NCI-H1105 (cell line): ENCODE results near the gene MAPKAPK2.
"Not testable (repeated sequence)": the region's sequence is repeated elsewhere in the genome, so short reads cannot be mapped to it uniquely, and the experiment has no call there.

ENCODE experiments used
- DNase-seq: peaks from one replicate; lab custom pipeline; 2025; lab: John Stamatoyannopoulos, UW

Gene MAPKAPK2

DNA sequence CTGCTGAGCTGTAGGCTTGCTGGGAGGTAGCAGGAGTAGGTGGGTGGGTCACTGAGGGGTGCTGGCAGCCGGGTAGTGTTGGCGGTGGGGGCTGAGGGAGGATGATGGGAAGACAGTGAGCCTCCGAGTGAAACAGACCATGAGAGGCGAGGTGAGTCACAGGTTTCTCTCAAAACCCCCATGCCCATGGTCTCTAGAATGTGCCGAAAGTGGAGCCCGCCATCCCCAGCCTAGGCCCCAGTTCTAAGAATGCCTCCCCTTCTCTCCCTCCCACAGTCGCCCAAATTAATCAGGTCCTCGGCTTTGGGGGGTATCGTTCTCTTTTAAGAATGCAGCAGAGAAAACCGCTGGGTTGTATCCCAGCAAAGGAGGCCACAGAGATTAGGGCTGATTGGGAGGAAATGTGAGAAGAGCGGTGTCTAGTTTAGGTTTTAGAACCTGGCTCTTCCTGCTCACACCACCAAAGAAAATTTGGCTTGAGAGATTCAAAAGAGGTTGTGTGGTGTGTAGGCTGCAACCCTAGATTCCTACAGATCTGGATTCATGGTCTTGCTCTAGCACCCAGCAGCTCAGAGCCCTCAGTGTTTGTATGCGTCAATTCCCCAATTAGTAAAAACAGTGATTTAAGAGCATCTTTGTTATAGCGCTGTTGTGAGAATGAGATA lies 58.1 kb downstream of the MAPKAPK2 start:
- DNase-seq = no peak

DNA sequence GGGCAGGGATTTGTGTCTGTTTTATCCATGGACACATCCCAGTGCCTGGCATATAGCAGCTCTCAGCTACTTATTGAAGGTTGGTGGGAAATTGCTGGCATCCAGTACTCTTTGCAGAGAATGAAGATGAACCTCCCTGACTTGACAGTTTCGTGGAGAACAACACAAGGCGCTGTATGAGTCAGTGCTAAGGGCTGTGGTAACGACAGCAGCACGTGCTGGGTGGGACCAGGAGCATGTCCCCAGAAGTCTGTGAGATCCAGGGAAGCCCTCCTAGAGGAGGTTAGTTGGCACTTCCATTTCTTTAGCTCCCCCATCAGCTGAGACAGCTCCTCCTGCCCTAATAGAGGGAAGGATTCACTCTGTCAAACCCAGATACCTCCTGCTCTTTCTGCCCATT lies 60.0 kb downstream of the MAPKAPK2 start:
- DNase-seq = no peak

DNA sequence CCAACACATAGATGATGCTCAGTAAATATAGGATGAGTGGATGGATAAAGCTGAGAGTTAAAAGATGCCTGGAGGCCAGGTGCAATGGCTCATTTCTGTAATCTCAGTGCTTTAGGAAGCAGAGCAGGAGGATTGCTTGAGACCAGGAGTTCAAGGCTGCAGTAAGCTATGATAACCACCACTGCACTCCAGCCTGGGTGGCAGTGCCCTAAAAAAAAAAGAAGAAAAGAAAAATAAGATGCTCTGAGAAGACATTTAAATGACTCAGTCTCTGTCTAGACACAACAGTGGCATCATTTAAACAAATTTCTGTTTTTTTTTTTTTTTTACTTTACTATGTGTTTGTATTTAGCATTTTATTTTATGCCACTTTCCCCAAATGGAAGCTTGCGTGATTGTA lies 60.6 kb downstream of the MAPKAPK2 start:
- DNase-seq = no peak

DNA sequence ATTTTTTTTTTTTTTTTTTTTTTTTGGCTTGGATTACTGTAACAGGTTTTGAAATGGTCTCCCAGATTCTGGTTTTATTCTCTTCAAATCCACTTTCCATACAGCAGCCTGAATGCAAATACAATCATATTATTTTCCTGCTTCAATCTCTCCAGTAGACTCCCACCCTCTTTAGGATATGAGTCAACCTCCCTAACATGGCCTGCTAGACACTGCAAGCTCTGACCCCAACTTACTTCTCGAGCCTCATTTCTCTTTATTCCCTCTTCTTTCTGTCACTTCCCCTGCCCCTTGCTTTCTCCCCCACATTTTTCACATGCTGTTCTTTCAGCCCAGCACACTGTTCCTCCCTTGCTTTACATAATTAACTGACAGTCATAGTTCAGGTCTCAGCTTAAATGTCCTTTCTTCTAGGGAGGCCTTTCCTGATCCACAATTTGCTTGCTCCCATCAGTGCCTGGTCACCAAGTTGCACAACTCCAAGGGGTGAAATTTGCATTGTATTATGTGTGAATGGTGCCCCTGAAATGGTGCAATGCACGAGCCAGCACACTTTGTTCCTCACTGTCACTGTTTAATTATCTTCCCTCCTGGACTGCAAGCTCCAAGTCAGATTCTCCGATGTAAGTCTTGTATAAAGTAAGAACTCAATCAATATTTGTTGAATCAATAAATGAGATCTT lies 63.8 kb downstream of the MAPKAPK2 start:
- no peak for DNase-seq

DNA sequence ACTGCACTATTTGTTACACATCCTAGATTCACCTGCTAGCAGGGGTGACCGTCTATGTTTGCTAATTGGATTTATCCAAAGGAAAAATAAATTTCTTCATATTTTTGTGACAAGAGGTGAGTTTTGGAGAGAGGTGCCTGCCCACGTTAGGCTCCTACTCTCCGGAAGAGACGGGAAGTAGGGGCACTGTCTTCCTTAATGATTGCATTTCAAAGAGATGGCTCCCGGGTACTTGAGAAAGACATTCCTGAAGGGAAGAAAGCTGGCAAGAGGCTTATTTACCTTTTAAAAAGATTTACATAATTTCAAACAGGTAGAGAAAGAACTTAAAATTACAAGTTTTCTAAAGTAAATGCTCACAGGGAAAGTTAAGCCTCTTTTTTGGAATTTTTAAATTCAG lies 67.2 kb downstream of the MAPKAPK2 start:
- no peak for DNase-seq

DNA sequence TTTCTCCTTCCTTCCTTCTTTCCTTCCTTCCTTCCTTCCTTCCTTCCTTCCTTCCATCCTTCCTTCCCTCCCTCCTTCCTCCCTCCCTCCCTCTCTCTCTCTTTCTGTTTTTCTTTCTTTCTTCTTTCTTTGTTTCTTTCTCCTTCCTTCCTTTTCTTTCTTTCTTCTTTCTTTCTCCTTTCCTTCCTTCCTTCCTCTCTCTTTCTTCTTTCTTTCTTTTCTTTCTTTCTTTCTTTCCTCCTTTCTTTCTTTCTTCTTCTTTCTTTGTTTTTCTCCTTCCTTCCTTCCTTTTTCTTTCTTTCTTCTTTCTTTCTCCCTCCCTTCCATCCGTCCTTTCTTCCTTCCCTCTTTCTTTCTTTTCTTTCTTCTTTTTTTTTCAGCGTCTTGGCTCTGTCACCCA lies 67.8 kb downstream of the MAPKAPK2 start:
- DNase-seq = no peak

DNA sequence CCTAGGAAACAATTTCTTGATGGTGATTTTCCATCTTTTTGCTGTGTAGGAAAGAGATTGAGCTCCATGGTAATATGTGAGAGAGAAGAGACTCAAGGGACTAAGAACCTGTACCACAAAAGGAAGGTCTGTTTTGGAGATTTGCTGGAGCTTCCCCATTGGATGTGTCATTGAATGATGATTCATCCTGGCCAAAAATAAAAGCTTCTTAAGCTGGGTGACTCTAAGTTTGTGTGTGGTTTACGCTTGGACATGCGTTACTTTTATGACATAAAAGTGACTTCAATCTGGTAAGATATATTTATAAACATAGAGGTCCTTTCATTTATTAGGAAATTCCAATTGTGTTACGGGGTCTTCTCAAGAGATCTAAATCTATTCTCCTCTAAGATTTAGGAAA lies 68.4 kb downstream of the MAPKAPK2 start:
- DNase-seq = no peak

DNA sequence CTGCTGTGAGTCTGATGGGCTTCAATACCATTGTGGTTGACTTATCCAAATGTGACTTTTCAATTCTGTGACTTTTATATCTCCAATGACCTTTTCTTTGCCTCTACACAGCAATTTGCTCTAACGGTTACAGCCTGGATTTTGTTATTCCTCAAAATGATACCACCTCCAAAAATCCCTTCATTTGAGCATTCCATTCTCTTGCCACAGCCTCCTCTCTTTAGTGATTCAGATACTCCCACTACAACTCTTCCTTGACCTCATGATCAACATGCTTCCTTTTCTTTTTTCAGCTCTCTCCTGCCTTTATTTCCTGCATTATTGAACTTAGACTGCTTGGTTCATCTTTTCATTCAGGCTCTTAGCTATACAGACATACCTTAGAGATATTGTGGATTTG lies 69.3 kb downstream of the MAPKAPK2 start:
- DNase-seq = no peak

DNA sequence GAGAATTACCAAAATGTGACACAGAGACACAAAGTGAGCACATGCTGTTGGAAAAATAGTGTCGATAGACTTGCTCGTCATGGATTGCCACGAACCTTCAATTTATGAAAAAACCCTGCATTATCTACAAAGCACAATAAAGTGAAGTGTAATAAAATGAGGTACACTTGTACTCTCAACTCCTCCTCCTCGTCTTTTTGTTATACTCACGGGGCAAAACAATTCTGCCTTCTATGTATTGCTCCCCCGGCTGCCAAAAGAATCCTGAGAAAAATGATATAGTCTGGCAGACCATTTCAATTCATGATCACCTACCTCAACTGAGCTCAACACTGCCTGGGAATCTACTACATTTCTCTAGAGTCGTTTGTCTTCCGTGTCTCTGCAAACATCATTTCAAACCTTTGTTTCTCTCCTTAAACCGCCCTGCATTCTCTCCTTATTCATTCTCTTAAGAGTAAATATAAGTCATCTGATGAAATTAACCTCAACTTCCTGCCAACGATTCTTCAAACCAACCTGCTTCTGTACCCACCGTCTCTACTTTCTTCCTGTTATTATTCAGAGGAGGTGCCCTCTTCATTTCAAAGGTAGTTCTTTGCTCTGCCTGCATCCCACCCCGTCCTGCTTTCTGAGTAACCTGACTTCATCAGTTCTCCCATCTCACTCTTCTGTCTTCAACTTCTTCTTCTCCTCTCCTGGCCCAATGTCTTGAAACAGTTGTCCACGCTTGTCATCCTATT lies 73.0 kb downstream of the MAPKAPK2 start:
- DNase-seq = no peak

DNA sequence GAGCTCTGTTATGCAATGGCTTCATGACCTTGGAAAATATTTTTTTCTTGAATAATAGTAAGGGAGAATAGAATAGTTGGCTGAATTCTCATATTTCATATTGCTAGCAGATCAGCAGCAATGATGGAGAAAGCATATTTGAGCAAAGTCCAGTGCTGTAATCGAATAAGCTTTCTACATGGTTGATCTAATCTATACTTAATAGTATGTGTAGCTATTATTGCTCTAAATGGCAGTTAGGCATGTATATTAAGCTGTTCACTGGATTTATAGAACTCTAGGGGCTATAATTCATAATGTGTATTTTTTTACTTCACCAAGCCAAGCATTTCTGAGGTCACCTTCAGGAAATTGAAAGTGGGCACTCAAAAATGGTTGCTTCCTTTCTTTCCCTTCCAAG lies 75.9 kb downstream of the MAPKAPK2 start:
- DNase-seq = no peak

DNA sequence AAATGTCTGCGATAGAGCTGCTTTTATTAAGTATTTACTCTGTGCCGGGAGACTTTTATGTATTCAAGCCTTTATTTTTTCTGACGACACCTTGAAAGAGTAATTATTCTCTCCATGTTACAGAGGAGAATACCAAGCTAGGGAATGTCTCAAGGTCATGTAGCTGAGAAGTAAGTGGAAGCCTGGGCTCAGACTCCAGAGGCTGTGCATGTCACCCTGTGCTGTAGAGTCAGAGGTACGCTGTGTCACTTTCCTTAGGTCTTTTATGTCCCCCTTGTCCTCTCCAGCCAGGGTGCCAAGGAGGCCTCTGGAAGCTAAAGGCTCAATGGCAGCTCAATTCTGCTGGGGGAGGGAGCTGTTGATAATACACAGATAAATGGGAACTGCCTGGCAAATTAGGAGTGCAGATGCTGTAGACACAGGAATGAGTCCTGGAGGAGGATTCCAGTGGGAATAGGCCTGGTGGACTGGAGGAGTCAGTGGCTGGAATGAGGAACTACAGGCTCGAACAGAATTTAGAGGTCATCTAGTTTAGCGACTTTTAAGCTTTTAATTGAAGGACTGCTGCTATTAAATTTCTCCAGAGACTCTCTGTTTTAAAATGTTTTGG lies 76.6 kb downstream of the MAPKAPK2 start:
- DNase-seq = no peak

DNA sequence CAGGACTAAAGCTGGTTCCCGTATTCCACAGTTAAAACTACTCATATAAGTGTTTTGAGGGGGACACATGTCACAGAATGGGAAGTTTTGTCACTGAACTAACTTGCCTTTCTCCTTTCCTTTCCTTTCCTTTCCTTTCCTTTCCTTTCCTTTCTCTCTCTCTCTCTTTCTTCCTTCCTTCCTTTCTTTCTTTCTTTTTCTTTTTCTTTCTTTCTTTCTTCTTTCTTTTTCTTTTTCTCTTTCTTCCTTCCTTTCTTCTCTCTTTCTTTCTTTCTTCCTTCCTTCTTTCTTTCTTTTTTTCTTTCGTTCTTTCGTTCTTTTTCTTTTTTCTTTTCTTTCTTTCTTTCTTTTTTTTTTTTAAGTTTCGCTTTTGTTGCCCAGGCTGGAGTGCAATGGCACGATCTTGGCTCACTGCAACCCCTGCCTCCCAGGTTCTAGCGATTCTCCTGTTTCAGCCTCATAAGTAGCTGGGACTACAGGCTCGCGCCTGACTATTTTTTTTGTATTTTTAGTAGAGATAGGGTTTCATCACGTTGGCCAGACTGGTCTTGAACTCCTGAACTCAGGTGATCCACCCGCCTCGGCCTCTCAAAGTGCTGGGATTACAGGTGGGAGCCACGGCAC lies 78.1 kb downstream of the MAPKAPK2 start:
- DNase-seq = not testable (repeated sequence)

DNA sequence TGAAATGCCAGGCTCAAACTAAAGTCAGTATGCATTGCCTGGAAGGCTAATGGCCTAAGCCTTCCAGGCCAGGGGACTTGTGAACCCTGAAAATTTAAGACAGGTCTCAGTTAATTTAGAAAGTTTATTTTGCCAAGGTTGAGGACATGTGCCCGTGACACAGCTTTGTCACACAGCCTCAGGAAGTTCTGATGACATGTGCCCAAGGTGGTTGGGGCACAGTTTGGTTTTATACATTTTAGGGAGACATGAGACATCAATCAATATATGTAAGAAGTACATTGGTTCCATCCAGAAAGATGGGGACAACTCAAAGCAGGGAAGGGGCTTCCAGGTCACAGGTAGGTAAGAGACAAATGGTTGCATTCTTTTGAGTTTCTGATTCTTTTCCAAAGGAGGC lies 81.1 kb downstream of the MAPKAPK2 start:
- not testable (repeated sequence) for DNase-seq

DNA sequence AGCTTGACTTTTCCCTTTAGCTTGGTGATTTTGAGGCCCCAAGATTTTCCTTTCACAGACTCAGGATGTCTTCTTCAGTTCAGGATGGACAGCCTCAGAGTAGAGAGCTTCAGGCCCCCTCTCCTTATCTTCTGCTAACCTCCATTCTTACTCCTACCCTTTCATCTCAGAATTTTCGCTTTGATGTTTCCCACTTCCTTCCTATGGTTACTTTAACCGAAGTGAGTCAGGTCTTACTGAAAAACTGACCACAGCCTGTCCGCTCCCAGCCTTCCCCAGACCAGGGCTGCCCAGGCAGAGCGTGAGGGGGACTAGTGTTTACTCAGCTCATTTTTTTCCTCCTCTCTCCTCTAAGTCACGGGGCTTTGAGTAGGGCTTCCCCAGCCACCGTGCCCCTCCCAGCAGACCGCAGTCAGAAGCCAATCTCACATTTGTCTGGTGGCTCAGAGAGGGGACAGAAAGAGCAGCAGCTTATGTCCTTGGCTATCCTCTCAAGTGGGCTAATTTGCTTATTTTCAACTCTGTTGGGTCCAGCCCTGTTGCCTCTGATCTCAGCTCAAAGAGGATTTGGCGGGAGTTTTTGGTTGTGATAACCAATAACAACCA lies 81.6 kb downstream of the MAPKAPK2 start:
- DNase-seq = no peak

DNA sequence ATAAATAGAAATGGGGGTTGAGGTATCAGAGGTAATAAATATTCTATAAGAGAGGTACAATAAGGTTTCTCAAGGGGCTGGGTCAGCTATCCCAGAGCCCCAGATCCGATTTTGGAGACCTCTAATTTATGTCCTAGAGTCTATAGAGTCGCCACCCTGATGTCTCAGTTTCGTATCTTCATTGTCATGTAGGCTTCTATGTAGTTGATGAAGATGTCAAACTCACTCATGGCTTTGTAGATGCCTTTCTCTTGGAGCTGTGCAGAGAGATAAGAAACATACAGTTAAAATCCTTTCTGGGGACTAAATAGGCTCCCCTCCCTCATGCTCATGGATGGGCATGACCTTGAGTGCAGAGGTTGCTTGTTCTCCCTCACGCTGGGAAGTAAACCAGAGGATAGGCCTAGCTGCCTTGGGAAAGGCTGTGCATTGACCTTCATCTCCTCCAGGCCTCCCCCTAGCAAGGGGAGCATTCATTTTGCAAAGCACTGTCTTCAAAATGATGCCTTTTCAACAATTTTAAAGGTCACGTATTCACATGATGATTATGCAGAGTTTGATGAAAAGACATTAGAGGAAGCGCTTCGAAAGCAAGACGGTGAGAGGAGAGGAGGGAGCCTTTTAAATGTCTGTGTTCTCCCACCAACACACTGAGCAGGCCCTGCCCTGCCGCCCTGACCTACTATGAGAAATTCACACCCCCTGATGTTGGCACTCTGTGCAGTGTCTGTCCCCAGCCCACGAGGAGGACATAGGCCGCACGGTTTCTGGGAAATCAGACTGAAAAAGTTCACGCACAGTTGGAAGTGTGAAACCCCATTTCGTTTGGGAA lies 84.0 kb downstream of the MAPKAPK2 start:
- DNase-seq = no peak

DNA sequence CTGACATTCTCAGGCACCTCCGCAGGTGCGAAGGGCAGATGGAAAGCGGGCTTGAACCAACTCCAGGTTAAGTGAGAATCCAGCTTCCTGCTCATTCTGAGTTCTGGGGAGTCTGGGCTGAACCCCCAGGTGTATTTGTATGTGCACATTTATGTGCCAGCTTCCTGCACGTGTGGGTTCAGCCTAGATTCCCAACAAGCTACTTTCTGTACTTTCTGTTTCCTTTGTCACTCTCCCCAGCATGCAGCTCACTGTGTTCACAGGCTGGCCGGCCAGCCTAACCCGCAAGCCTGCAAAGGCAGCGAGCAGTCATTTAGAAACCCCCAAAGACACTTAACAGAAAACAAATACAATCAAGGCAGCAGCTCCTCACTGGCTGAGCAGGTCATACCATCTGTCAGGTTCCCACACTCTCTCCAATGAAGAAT lies 84.6 kb downstream of the MAPKAPK2 start:
- no peak for DNase-seq

DNA sequence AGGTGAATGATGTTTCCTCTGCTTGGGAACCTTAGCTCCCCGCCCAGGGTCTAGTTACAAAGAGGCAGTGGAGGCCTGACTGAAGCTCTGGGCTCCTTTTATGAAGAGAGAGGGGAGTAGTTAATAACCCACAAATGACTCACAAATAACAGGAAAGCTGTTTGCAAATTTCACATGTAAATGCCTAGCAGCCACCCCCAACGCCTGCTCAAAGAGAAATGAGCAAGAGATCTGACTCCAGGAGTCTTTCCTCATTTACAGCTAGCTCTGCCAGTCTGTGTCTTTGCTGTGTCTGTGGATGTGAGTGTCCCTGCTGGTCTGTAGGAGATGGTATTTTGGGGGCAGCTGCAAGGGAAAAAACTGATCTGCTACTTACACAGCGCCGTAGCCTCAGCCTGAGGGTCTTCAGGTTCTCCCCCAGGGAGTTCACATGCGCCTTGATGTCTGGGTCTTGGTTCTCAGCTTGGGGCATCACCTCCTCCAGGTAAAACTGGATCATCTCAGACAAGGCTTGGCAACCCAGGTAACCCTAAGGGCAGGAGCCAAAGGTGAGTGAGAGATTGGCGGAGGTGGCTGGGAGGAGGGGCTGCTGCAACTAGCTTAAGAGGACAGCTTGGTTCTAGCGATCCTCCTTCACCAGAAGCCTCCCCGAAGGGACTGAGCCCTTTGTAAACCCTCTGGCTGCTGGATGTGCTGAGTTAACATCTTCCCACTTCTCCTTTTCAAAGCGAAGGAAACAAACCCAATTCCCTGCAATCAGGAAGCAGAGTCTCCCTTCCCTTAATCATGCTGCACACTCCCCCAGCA lies 86.0 kb downstream of the MAPKAPK2 start, which contains the start of gene IL19:
Gene IL19, plus strand, starts transcription at position 243 of the 807 bp plus-strand sequence. CDS start 65,890 bp downstream, outside the sequence.
- no peak for DNase-seq

DNA sequence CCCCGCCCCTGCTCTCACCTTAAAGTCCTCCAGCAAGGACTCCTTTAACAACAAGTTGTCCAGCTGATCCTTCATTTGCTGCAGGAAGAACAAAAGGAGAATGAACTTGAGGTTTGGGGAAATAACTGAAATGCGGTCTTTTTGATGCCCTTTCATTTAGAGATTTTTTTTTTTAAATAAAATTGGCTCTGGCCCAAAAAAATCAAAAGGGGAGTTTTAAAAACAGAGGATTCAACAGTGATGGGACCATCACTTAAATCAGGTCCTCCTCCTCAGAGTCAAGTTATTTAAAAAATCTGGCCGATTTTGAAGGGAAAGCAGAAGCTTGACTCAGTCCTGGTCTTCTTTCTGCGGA lies 86.6 kb downstream of the MAPKAPK2 start:
- DNase-seq = no peak

DNA sequence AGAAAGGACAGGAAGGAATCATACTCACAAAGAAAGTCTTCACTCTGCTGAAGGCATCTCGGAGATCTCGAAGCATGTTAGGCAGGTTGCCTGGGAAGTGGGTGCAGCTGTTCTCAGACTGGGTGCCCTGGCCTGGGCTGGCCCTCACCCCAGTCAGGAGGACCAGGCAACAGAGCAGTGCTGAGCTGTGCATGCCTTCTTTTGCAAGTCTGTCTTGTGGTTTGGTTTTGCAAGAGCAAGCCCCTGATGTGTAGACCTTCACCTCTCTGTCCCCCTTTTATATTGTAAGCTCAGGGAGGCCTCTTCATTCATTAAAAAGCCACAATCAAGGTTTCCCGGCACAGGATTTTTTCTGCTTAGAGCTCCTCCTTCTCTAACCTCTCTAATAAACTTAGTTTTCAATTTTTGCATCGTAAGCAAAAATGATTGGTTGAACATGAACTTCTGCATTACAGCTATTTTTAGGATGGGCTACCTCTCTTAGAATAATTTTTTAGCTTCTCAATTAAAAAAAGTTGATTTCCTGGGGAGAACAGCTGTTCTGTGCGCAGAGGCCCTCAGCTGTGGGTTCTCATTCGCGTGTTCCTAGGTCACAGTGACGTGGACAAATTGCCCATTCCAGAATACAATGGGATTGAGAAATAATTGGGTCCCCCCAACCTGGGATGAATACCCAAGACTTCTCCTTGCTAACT lies 87.7 kb downstream of the MAPKAPK2 start, which contains the start of gene IL10:
Gene IL10, minus strand, starts transcription at position 252 of the 695 bp plus-strand sequence. Its CDS starts 59 bp downstream, at position 193.
- no peak for DNase-seq
